Osteocyte (in vitro differentiated cells): ENCODE measurements around the gene FAM181A. TPM values are rescaled to one million over a fixed set of nuclear protein-coding genes. Genes with fewer than 3 reads are reported as not detected.

ENCODE experiments used
- DNase-seq: peaks from one replicate; pipeline ENCODE4 v3.0.0; 2021; ENCODE audit warnings: mixed read lengths; ENCODE audit not compliant: unreplicated experiment; ENCODE audit errors: extremely low spot score
- H3K27ac Mint-ChIP-seq: one replicate; pipeline ENCODE4 v1.8.0; 2021; ENCODE audit warnings: mild to moderate bottlenecking, mixed read lengths; ENCODE audit not compliant: unreplicated experiment
- H3K27me3 Mint-ChIP-seq: one replicate; pipeline ENCODE4 v1.8.0; 2021; ENCODE audit warnings: mixed read lengths; ENCODE audit not compliant: unreplicated experiment
- H3K36me3 Mint-ChIP-seq: one replicate; pipeline ENCODE4 v1.8.0; 2021; ENCODE audit warnings: mixed read lengths; ENCODE audit not compliant: unreplicated experiment
- H3K4me1 Mint-ChIP-seq: one replicate; pipeline ENCODE4 v1.8.0; 2021; ENCODE audit warnings: mixed read lengths; ENCODE audit not compliant: unreplicated experiment
- H3K4me3 Mint-ChIP-seq: one replicate; pipeline ENCODE4 v1.8.0; 2021; ENCODE audit warnings: mild to moderate bottlenecking, moderate library complexity, mixed read lengths; ENCODE audit not compliant: unreplicated experiment
- H3K9me3 Mint-ChIP-seq: one replicate; pipeline ENCODE4 v1.8.0; 2021; ENCODE audit warnings: mixed read lengths; ENCODE audit not compliant: unreplicated experiment
- CTCF ChIP-seq: fragments of 200-600 bp; sonication (generic); IDR thresholded peaks from 2 replicates; pipeline ENCODE4 v1.5.0; 2021; ENCODE audit warnings: antibody characterized with exemption, mild to moderate bottlenecking, moderate library complexity
- total RNA-seq: library from RNA; stranded (reverse); gene quantifications from 2 replicates; pipeline ENCODE4 v1.2.1, GENCODE V29; 2021

Gene FAM181A
- total RNA-seq, 1 donor from 2014 or later, result not detected

- H3K9me3 Mint-ChIP-seq, result no peaks in the 10 kb centered on the region
- no peak overlapping the region for H3K27ac Mint-ChIP-seq
- no peak for TF ChIP-seq CTCF
- H3K27me3 Mint-ChIP-seq, result peaks cover 19% of the 10 kb centered on the region
- H3K4me1 Mint-ChIP-seq, result peaks cover 45% of the 10 kb centered on the region
- no peaks in the 10 kb centered on the region for H3K36me3 Mint-ChIP-seq
- H3K4me3 Mint-ChIP-seq, result no peak overlapping the region
- no peak for DNase-seq
Measured at GRCh38 chr14:93950948-93951634, 23.9 kb downstream of the FAM181A start.

GRCh38 chr14:93951635-93952540, 24.7 kb downstream of the FAM181A start:
- Mint-ChIP-seq H3K36me3 (no peaks in the 10 kb centered on the region), H3K4me1 (peaks cover 42% of the 10 kb centered on the region), H3K27me3 (peaks cover 14% of the 10 kb centered on the region), H3K4me3 (no peak overlapping the region), H3K27ac (no peak overlapping the region), H3K9me3 (no peaks in the 10 kb centered on the region)
- DNase-seq, result no peak
- no peak for TF ChIP-seq CTCF

- Mint-ChIP-seq H3K9me3 (no peaks in the 10 kb centered on the region), H3K27me3 (peaks cover 14% of the 10 kb centered on the region), H3K4me1 (peaks cover 43% of the 10 kb centered on the region), H3K36me3 (no peaks in the 10 kb centered on the region), H3K27ac (no peak overlapping the region), H3K4me3 (no peak overlapping the region)
- DNase-seq, result no peak
- TF ChIP-seq CTCF, result no peak
Measured at GRCh38 chr14:93952829-93953228, 25.7 kb downstream of the FAM181A start.

GRCh38 chr14:93953263-93953662, 26.1 kb downstream of the FAM181A start:
- no peak overlapping the region for H3K4me3 Mint-ChIP-seq
- H3K4me1 Mint-ChIP-seq, result peaks cover 43% of the 10 kb centered on the region
- TF ChIP-seq CTCF, result no peak
- no peak overlapping the region for H3K27ac Mint-ChIP-seq
- no peak for DNase-seq
- H3K27me3 Mint-ChIP-seq, result peaks cover 14% of the 10 kb centered on the region
- H3K9me3 Mint-ChIP-seq, result no peaks in the 10 kb centered on the region
- no peaks in the 10 kb centered on the region for H3K36me3 Mint-ChIP-seq
